OCI-M1 (cell line): ENCODE measurements around the gene NXN.
"Not testable (repeated sequence)": the region's sequence is repeated elsewhere in the genome, so short reads cannot be mapped to it uniquely, and the experiment has no call there.

ENCODE experiments used
- DNase-seq: peaks from one replicate; lab custom pipeline; 2025; lab: John Stamatoyannopoulos, UW

The NXN gene

DNA sequence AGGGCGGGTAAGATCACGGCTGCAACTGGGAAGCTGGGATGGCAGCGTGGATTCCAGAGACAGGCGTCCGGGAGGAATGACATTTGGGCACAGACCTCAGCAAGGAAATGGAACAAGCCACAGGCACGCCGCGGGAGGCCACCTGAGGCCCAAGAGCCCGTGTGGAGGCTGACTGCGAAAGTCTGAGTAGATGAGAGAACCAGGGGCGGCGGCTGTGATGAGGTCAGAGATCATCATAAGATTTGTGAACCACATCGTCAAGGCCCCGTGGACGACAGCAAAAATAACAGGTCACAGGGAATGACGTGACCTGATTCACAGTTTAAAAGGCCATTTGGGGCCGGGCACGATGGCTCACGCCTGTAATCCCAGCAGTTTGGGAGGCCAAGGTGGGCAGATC, 149.2 kb downstream of the NXN start:
- DNase-seq, result no peak

DNA sequence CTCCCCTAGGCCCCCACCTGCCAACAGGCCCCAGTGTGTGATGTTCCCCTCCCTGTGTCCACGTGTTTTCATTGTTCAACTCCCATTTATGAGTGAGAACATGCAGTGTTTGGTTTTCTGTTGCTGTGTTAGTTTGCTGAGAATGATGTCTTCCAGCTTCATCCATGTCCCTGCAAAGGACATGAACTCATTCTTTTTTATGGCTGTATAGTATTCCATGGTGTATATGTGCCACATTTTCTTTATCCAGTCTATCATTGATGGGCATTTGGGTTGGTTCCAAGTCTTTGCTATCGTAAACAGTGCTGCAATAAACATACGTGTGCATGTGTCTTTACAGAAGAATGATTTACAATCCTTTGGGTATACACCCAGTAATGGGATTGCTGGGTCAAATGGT, 150.0 kb downstream of the NXN start:
- DNase-seq, result not testable (repeated sequence)

DNA sequence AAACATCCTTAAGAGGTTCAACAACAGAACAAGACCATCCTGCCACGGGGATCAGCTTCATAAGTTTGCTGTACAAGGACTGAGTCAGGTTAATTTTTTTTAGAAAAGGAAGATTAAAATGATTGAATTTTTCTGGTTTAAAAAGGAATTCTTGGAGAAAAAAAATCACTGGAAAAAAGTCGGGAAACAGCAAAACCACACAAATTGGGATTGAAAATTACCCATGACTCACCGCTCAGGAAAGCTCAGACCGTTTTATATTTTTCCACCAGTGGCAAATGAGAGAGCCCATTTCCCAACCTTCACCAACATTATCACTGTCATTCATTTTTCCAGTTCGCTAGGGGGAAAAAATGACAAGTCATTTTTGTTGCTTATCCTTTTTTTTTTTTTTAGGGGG, 150.8 kb downstream of the NXN start:
- DNase-seq, result no peak

GRCh38 chr17:826778-827177, 152.8 kb downstream of the NXN start:
- DNase-seq, result no peak

DNA sequence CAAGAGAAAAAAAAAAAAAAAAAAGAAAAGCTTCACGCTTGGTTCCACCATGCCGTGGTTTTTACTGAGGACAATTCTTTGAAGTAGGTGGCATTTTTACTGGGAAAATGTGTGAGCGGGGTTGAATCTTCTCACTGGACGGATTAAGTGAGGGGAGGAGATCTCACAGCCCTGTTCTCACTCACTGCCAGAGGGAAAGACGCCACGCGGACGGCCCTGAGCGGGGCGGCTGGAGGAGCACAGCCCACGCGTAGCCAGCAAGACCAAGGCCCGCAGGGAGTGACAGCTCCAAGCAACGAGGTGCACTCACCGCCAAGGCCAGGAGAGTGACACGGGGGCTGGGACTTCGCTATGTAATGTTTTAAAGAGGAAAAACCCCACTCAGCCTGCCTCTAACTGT, 154.4 kb downstream of the NXN start:
- DNase-seq, result no peak

DNA sequence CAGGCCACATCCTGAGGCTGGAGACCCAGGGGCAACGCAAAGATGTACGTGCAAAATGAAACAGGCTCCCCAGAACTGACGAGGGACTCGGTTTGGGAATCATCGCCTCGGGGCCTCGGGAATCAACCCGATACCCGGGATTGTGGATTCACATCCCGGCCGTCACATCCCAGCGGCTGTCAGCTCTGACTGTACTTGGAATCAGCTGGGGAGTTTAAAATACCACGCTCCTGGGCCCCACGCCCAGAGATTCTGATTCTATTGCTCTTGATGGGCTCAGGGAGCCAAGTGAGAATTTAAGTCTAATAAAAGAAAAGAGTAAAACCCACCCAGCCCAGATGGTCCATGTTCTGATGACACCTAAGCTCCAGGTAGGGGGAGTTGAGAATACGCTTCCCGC, 155.2 kb downstream of the NXN start:
- DNase-seq, result no peak

DNA sequence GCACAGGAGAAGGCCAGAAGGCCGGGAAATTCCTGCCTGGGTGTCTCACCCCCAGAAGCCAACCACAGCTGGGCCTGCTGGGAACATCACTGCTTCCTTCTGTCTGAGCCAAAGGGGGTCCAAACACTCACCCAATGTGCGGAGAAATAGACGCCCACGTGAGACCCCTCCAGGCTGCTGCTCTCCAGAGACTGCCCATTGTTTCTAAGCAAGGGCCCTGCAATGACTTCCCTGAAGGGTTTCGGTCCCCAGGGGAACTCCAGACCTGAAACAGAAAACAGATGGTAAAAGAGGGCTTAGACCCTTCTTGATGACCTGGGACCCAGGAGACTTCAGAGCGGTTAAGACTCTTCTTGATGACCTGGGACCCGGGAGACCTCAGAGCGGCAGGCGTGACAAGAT, 156.1 kb downstream of the NXN start:
- no peak for DNase-seq

DNA sequence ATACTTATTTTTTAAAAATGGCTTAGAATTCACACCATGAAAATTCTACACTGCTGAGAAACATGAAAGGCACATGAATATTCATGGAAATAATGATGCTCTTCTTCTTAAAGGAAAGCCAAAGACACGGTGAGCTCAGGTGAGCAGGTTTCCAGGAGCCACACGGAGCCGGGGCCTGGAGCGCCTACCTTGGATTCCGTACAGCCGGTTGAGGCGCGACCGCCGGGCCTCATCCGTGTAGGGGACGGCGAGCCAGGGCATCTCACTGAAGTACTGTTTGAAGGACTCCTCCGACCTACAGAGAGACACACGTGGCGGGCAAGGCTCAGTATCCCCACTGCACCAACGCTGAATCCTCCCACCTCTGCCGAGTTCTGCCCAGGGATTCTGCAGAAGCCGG, 160.3 kb downstream of the NXN start:
- no peak for DNase-seq

DNA sequence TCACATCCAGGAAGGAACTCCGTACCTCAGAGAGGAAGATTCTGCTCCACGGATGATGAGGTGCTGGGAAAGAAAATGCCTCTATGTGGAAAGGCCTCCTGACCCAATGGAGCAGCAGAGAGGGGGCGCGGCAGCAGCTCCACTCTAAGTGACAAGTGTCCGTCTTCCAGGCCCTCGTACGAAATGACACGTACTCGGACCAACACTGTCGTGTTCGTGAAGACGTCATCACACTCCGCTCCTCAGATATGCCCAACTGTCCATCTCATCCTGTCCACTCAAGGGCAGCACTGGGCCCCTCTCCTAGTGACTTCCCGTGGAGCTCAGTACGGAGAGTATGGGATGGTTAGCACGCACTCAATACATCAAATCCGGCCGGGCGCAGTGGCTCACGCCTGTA, 165.2 kb downstream of the NXN start:
- DNase-seq, result no peak

DNA sequence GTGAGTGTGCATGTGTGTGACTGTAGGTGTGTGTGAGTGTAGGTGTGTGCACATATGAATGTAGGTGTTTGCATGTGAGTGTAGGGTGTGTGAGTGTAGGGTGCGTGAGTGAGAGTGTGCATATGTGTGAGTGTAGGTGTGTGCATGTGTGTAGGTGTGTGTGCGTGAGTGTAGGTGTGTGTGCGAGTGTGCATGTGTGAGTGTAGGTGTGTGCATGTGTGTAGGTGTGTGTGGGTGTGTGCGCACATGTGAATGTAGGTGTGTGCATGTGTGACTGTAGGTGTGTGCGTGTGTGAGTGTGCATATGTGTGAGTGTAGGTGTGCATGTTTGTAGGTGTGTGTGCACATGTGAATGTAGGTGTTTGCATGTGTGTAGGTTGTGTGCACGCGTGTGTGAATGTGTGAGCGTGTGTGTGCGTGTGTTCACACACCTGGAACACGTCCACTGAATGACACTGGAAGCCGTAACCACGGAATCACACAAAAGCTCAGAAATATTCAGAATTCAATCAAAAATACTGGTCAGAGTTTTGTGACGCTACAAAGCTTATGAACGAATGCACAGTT, 166.9 kb downstream of the NXN start:
- DNase-seq, result no peak

DNA sequence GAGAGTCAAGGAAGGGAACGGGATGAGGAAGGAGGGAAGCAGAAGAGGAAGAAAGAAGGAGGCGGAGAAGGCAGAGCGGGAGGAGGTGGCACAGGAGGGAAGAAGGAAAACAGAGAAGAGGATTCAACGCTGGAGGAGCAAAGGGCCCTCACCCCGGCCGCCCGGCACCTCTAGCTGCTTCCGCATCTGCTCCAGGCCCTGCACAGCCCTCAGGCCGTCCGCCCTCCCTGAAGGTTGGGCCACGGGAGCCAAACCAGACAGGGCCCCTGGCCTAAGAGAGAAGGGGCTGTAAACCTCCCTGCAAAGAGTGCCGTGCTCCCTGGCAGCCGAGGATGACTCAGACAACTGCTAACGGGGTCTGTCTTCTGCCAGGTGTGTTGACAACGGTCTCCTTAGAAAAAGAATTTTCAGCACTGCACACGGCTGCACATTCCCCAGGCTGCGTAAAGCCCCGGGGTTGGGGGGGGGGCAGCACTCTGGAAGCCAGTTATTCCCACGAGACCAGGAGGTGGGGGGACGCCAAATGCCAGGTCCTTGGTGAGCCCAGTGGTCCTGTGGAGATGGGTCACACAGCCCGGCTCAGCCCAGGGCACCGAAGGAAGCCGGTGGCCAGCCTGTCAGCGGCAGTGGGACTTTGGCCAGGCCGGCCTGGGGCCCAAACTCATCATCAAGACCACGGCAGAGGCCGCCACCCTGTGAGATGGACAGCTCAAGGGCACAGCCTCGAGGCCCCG, 168.4 kb downstream of the NXN start:
- no peak for DNase-seq

DNA sequence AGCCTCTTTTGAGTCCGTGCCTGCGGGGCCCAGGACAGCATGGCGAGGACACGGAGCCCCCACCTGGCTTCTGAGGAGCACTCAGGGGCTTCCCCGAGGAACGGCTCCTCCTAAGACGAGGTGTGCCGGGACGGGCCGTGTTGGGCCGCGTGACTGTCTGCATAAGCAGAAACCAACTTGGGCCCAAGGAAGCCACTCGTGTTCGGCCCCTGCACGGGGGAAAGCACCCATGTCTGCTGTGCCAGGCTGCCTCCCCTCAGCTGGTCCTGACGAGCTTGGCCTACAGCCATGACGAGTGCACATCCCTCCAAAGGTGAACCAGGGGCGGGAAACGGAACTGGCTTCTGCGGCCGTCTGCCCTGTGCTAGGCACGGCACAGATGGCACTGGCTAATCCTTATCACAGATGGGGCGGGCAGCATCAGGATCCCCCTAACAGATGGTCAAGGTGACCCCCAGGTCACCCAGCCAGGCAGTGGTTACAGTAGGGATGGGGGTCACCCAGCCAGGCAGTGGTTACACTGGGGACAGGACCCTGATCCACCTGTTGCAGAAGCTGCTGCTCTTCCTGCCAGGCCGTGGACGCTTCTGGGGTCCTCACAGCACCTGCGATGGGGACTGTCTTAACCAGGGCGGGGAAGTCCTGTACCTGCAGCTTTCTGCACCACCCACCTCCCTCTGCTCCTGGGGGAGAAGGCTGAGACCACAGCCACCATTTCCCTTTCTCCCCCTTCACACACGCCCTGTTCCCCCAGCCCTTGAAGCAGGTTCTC, 171.9 kb downstream of the NXN start:
- DNase-seq, result no peak

GRCh38 chr17:806781-807522, 172.6 kb downstream of the NXN start:
- no peak for DNase-seq

- DNase-seq, result no peak
Measured at GRCh38 chr17:806346-806745, 173.2 kb downstream of the NXN start.

DNA sequence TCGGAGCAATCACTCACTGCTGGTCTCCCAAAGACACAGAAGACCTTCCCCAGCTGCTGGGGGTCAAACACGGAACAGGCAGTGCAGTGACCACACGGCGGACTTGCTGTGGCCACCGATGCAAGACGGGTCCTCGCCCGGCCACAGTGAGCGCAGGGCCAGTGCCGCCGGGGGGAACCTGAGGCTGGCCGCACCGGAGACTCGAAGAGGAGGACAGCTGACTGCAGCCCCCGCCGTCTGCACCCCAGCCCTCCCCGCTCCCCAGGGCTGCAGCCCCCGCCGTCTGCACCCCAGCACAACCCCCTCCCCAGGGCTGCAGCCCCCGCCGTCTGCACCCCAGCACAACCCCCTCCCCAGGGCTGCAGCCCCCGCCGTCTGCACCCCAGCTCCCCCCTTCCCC, 173.7 kb downstream of the NXN start:
- DNase-seq, result not testable (repeated sequence)

GRCh38 chr17:804541-805435, 174.8 kb downstream of the NXN start:
- DNase-seq, result no peak

DNA sequence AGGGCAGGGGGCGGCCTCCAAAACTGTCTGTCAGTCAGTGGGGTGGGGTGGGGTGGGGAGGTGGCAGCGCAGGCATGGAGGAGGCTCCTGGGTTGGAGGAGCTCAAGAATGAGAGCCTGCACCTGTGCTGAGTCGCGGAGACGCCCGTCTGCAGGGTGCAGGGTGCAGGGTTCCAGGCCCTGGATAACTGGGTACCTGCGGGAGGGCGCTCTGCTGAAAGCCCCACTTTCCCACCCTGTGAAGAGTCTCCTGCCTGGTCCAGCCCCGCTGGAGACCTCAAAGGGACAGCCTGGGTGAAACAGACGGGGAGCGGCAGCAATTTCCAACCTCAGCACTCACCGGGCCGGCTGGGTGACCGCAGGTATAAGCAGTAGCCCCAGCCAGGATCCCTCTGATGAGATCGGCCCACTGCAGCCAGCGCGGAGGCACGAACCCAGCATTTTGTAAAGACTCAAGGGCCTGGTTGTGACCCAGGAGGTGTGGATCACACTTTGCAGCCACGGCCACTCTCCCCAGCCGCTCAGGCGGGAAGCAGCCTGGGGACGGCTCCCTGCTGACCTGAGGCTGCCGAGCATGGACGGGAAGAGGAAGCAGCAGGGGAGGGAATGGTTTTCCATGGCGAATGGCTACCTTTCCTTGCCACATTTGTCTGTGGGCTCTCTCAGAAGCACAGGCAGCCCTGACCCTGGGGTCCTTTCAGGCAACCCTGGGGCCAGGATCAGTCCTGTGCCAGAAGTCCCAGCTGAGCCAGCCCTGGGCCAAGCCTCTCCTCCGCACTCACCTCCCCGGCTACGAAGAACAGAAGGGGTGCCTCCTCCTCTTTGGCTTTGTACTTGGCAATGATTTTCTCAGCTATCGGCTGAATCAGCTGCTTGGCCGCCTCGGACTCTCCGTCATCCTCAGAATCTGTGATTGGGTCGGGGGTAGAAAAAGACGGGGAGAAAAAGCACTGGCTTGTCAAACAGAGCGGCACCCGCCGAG, 176.4 kb downstream of the NXN start:
- no peak for DNase-seq

DNA sequence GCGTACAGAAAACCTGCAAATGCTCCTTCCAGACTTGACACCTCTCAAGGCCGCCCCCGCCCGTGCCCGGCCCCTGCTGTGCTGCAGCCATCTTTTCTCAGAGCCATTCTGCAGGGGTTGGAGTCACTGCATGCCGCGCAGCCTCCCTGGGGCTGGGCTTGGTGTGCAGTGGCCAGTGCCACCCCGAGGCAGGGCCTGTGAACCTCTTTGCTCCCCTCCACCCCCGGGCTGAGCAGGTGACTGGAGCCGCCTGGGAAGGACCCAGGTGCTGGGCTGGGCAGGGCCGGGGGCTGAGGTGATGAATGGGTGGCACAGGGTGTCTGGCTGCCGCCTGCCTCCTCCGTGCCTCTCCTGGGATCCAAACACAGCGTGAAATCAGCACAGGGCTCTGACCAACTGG, 177.1 kb downstream of the NXN start:
- no peak for DNase-seq

DNA sequence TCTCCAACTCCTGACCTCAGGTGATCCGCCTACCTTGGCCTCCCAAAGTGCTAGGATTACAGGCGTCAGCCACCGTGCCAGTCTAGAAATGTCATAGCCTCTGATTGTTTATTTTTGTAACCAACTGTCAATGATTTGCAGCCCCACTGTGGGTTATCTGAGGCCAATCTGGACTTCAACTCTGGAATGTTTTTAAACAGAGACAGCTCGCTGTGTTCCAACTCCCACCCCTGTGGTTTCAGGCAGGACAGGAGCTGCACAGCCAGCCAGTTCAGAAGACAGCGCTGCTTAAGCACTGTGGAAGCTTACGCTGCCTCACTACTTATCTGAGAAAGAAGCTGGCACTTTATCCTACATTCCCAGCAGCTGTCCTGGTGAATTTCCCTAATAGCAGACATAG, 177.9 kb downstream of the NXN start:
- DNase-seq, result no peak

GRCh38 chr17:800446-801242, 178.9 kb downstream of the NXN start:
- no peak for DNase-seq
